NCI-H1436 treated with DMSO at 0.1 percent for 48 hours (cell line): Measurements from ENCODE around the gene HHATL.

Experiments
- DNase-seq: peaks from one replicate; lab custom pipeline; 2025; lab: John Stamatoyannopoulos, UW

The HHATL gene

DNA sequence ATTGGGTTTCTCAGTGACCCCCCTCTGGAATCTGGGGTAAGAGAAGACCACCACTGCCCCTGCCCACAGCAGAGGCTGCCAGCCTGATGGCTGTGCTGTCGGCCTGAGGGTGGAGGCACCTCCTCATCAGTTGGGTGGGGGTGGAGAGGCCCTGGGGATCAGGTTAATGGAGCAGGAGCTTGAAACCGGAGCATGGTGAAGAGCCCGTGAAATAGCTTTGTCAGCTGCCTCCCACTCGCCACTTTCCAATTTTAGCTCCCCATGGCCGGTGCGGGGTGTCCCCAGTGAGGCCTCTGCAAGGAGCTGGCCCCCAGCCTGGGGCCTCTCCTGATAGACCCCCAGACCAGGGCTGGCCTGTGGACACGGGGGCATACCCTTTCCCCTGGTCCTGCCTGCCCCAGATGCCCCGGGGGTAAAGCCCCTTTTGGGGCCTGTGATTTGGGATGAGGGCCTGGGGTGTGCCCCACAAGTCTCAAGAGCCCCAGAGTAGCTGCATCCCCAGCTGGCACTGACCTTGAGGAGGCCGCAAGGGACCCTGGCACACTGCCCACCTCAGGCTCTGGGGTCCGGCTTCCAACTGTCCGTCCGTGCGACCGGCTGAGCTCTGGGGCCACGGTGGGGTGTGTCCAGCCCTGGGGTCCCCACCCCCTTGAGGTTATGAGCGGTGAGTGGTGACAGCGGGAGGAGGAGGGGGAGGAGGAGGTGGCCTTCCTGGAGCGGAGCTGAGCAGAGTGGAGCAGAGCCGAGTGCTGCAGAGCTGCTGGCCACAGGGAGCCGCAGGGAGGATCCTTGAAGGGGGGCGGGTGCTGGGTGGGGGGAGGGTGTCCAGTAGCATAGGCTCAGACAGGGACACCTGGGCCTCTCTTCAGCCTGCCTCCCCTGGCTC is at the start of gene HHATL:
Gene HHATL, minus strand, starts transcription at position 733 of the 886 bp plus-strand sequence. CDS start 1,972 bp downstream, outside the sequence.
- DNase-seq: no peak

GRCh38 chr3:42751609-42752008 is 49.0 kb upstream of the HHATL start:
- DNase-seq: no peak

DNA sequence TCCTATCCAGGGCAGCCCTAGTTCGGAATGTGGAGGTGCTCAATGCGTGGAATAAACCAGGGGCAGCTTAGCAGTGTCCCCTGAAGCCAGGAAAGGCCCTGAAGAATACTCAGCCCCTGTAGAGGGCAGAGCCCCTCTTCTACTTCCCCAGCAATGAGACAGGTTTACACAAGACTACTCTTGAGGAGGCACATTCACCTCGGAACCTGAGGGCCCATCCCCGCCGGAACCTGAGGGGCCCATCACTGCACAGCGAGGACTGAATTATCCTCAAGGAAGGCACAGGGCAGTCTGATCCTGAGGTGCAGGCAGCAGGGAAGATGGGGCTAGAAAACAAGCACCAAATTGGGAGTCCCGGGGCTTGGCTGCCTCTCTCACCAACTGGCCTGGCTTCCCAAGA is 48.2 kb upstream of the HHATL start:
- no peak for DNase-seq

- DNase-seq: no peak
Observed at GRCh38 chr3:42749753-42750231, 47.2 kb upstream of the HHATL start.

- no peak for DNase-seq
Observed at GRCh38 chr3:42749025-42749752, 46.6 kb upstream of the HHATL start.

DNA sequence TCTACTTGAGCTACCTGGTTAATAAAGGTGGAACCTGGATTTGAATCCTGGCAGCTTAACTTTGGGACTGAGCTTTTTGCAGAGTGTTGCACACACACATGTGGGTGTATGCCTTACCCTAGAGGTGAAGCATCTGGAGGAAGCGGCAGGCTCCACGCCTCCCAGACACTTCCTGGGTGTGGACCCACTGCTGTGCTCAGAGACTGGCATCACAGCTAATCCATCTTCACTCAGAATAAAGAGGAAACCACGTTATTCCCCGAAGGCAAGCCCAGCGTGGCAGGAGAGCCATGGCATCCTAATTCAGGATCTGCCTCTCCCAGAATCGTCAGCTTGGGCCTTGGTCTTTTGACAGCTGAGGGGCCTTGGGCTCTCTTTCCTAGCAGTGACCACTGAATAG is 45.0 kb upstream of the HHATL start:
- no peak for DNase-seq

DNA sequence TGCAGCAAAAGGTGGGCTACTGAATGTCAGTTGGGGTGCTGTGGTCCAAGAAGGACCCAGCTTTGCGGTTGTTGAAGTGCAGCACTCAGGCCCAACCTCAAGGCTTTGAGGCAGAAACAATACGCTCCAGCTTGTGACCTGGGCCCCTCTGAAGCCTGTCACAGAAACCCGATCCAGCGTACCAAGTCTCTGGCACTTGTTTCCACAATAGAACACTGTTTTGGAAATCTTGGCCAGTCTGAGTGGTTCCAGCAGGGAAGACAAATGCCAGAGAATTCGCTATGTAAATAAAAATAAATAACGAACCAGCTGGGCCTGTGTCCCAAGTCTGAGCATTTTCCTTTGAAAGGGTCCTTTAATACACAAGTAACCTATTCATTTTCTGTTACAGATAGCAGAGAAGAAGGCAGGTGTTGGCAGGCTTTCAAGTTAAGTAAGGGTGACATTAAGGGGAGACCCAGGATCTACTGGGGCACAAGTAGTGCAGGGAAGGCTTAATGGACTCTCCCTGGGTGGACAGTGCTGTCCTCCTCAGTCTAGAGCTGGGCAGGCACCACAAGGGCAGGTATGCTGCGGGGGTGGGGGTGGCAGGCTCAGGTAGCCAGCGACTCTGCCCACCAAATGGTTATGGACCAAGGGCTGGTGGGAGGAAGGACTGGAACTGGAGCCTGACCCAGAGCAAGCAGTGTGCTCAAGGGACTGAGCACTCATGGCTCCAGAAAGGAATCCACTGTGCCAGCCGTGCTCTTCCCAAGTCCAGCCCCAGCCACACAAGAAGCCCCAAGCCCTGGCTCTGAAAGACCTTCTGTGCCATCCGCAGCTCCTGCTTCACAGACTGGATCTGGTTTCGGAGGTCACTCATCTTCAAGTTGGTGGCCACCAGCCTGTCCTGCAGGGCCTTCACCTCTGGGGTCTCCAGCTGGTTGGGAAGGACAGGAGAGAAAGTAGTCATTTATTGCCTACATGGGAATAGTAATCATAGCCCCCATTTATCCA is 44.2 kb upstream of the HHATL start:
- DNase-seq: no peak

GRCh38 chr3:42745776-42746454 is 43.3 kb upstream of the HHATL start:
- DNase-seq: no peak

DNA sequence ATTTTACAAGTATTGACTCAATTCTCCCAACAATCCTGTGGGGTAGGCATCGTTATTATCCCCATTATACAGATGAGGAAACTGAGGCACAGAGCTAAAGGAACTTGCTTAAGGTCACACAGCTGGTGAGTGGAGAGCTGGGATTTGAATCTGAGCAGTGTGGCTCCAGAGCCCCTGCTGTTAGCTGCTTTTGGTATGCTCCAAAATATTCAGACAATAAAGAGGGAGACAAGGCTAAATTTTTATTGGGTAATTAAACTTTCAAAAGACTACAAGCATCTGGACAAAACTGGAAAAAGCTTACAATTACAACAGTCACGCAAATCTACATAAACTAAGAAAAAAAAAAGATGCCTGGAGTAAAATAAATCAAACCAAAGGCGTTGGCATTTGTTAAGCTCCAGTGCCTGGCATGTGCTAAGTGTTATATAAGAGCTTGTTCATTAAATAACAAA is 42.7 kb upstream of the HHATL start:
- DNase-seq: no peak

GRCh38 chr3:42743204-42743995 is 40.8 kb upstream of the HHATL start:
- no peak for DNase-seq

DNA sequence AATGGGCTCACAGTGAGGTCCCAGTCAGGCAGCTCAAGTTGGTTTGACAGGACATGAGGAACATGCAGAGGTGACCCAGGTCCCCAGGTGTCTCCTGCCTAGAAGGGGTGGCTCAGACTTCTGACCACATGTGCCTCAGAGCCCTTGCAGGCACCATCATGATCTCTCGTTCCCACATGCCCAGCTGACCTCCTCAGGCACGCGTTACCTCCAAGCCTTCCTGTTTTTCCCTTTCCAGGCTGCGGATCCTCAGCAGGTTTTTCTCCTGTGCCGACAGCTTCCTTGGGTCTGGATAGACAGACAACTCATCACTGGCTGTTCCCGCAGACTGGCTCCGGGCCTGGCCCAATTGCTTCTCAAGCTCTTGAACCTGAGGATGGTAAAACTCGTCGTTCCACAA is 40.1 kb upstream of the HHATL start:
- DNase-seq: no peak

- DNase-seq: no peak
Observed at GRCh38 chr3:42742259-42742658, 39.7 kb upstream of the HHATL start.

DNA sequence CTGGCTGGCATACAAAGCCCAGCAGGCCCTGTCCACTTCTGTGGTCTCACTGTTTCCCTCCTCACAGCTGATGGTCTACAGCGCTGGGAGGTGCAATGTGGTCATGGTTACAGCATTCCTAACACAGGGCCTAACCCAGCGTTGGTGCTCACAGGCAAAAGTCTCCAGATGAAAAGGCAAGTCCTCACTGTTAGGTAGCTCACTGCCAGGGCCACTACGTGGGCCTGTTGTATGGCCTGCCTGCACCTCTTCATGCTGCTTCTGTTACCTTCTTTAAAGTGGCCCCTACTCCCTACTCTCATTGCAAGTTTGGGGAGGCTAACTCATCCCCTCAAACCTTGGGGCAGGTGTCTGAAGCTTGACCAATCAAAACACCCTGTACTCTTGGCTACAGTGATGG is 39.2 kb upstream of the HHATL start:
- DNase-seq: no peak

- DNase-seq: no peak
Observed at GRCh38 chr3:42739401-42740158, 37.0 kb upstream of the HHATL start.

- no peak for DNase-seq
Observed at GRCh38 chr3:42736531-42736930, 33.9 kb upstream of the HHATL start.

DNA sequence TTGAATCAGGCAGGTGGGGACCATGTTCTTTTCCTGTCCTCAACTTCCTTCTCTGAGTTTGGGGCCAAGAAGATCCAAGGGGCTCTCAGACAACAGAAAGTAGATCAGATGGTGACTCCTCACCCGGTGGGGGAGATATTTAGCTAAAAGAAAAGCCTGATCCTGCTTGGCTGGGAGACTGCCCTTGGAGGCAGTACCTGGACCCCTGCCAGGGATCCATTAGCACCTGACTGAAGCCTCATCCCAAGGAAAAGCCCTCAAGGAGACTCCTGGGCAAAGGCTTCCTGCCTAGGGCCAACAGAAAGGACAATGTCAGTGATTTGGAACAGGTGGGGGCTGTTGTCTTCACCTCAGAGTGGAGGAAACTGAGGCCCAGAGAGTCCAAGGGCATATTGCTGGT is 33.5 kb upstream of the HHATL start:
- DNase-seq: no peak

DNA sequence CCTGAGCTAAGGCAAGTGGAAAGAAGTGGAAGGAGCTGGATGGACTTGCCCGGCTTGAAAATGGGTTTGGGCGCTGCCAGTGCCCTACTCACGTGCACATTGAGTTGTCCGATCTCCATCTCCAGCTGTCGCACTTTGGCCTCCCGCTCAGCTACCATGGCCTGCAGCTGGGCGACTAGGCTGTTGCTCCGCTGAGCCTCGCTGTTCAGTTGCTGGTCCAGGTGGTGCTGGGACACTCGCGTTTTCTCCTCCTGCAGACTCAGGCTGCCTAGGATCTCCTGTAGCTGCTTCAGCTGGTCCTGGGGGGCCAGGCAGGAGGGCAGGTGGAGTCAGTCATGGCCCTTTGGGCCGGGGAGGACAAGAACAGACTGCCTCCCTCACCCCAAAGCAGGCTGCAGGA is 33.0 kb upstream of the HHATL start:
- DNase-seq: no peak

DNA sequence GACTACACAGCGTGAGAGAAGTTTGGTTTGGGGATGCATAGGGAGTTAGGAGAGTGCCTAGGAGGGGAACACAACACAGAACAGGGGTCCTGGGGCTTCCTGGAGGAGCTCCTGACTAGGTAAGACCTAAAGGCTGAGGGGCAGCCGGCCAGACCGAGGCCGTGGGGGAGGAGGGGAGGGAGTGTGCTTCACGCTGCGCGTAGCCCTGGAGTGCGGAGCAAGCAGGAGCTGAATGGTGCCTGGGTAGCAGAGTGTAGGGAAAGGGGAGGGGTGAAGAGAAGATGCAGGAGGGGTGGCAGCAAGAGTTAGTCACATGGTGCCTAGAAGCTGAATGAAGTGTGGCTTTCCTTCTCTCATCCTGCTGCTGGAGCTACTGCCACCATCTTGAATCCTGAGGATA is 32.4 kb upstream of the HHATL start:
- no peak for DNase-seq

DNA sequence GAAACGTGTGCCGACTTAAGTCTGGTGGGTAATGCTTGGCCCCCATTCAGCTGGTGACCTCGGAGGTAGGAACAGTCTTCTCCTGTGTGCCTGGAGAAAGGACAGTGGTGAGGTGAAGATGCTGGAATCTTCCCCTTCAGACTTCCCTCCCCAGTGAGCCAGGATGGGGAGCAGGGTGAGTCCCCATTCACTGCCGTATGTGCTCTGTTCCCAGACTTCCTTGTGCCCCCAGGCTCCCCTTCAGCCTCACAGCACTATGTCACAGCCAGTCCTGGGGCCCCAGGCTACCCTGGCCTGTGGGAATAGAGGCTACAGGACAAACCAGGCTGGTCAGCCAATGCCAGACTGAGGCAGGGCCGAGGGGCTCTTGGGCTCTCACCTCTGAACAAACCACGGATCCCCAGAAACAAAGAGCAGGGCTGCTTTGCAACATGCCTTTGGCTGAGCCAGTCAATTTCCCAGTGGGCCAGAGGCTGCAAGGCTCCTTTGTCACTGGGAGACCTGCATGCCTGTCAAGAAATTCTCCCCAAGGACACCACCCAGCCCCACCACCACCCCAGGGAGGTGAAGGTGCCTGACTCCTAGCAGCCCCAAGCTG is 31.8 kb upstream of the HHATL start:
- no peak for DNase-seq
